ENCODE data around the gene FLT1.

DNA sequence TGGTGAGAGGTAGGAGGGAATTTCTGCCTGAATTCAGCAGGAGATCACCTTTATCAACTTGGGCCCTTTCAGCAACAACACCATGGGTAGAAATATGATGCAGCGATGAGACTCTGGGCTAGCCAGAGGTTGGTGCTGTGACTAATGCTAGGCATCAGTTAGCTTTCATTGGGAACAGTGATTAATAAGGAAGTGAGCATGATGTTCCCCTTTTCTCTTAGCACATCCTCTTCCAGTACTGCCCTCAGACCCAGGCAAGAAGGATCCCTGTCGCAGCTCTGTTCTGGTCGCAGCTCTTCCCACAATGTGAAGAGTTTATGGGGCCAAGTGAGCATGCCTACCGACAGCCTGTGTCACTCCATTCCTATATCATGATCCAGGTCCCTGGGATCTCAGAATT is 100.5 kb downstream of the FLT1 start:
- no peak for TF ChIP-seq EZH2 (IDR thresholded peaks at IDR 0.05; ENCODE audit: borderline replicate concordance, low read length)
- TF ChIP-seq CTCF (IDR thresholded peaks at IDR 0.05; ENCODE audit: low read length), result no peak

Data from OCI-LY1 (cell line).